NT2/D1 (cell line): ENCODE results near the gene LIMA1.
"Not testable (repeated sequence)": the region's sequence is repeated elsewhere in the genome, so short reads cannot be mapped to it uniquely, and the experiment has no call there.

Experiments used
- DNase-seq: peaks from one replicate; pipeline ENCODE4 v3.0.0-alpha.2; 2011; ENCODE audit warnings: low read depth, low spot score
- H3K27me3 ChIP-seq: 2 replicates; pipeline ENCODE4 v1.6.0; 2011; ENCODE audit warnings: mild to moderate bottlenecking; ENCODE audit not compliant: insufficient read length, insufficient read depth
- H3K36me3 ChIP-seq: 2 replicates; pipeline ENCODE4 v1.6.1; 2011; ENCODE audit warnings: mild to moderate bottlenecking, low read length, mixed read lengths; ENCODE audit not compliant: insufficient read depth, insufficient read length
- H3K4me1 ChIP-seq: 2 replicates; pipeline ENCODE4 v1.5.1; 2011; ENCODE audit not compliant: insufficient read depth, insufficient read length
- H3K4me3 ChIP-seq: 2 replicates; pipeline ENCODE4 v1.5.1; 2011; ENCODE audit warnings: low read depth; ENCODE audit not compliant: insufficient read length
- H3K9ac ChIP-seq: 2 replicates; pipeline ENCODE4 v1.6.0; 2011; ENCODE audit warnings: low read depth; ENCODE audit not compliant: insufficient read length
- H3K9me3 ChIP-seq: 2 replicates; pipeline ENCODE4 v1.5.1; 2011; ENCODE audit warnings: mild to moderate bottlenecking, low read length; ENCODE audit not compliant: insufficient read depth
- SUZ12 ChIP-seq: IDR thresholded peaks from 2 replicates; pipeline ENCODE4 v1.6.1; 2011; ENCODE audit not compliant: insufficient read length, insufficient read depth; ENCODE audit errors: extremely low read depth
- YY1 ChIP-seq: IDR thresholded peaks from 2 replicates; pipeline ENCODE4 v1.6.1; 2011; ENCODE audit not compliant: insufficient read length, insufficient read depth
- ZNF274 ChIP-seq: IDR thresholded peaks from 2 replicates; pipeline ENCODE4 v1.6.1; 2011; ENCODE audit warnings: mild to moderate bottlenecking, low read depth, low read length

Gene LIMA1

DNA sequence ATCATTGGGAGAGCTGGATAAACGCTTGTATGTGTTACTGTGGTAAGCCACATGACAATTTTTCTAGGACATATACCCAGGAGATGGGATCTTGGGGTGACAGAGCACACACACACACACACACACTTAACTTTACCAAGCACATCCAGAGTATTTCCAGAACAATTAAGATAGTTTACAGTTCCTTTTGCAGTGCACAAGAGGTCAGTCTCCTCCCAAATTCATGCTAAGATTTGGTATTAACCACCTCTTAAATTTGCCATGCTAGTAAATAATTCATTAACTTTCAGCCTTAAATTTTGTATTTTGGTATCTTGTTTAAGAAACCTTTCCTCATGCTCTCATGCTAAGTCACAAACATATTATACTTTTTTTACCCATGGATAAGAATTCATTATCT is 33.9 kb upstream of the LIMA1 start:
- Histone ChIP-seq H3K4me3 (no peak overlapping the region), H3K27me3 (no peaks in the 10 kb centered on the region), H3K9me3 (no peaks in the 10 kb centered on the region), H3K9ac (no peak overlapping the region), H3K4me1 (no peaks in the 10 kb centered on the region), H3K36me3 (no peaks in the 10 kb centered on the region)
- TF ChIP-seq YY1, result no peak
- TF ChIP-seq SUZ12, result no peak
- TF ChIP-seq ZNF274, result no peak
- no peak for DNase-seq

DNA sequence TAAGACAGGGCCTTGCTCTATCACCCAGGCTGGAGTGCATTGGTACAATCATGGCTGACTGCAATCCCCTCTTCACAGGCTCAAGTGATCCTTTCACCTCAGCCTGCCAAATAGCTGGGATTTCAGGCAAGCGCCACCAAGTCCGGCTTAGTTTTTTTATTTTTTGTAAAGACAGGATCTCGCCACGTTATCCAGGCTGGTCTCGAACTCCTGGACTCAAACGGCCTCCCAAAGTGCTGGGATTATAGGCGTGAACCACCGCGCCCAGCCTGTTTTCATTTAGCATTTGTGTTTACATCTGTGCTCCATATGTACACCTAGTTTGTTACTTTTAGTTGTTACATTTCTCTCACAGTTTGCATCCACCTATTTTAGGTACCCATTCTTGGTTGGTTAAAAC is 32.5 kb upstream of the LIMA1 start:
- no peak overlapping the region for H3K4me3 ChIP-seq
- H3K36me3 ChIP-seq, result no peaks in the 10 kb centered on the region
- no peak for DNase-seq
- H3K27me3 ChIP-seq, result no peaks in the 10 kb centered on the region
- H3K9me3 ChIP-seq, result no peaks in the 10 kb centered on the region
- no peak overlapping the region for H3K9ac ChIP-seq
- H3K4me1 ChIP-seq, result no peaks in the 10 kb centered on the region
- TF ChIP-seq SUZ12 (no peak), ZNF274 (no peak), YY1 (no peak)

DNA sequence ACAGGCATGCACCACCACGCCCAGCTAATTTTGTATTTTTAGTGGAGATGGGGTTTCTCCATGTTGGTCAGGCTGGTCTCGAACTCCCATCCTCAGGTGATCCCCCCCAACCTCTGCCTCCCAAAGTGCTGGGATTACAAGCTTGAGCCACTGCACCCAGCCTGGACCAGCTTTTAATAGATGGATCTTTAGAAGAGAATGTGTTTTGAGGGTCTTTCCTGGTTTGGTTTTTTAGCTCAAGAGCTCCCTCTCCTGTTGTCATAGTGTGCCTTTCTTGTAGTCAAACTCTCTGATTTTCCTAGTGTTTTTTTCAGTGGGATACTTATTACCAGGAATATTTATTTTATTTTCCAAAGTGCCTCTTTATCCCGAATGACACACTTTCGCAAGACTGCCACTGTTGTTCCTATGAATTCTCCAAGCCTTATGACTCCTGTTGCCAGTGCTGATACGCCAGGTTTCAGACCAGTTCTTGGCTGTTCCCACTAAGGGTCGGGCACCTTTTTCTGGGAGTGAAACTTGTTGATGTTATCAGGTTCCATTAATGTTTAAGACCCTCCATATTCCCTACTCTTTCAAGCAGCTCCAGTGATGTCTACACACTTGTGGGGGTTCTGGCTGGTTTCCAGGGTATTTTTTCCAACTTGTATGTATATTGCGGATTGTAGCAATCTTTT is 31.5 kb upstream of the LIMA1 start:
- DNase-seq, result peak; percentile 43
- Histone ChIP-seq H3K4me3 (no peak overlapping the region), H3K9me3 (no peaks in the 10 kb centered on the region), H3K27me3 (no peaks in the 10 kb centered on the region), H3K4me1 (no peaks in the 10 kb centered on the region), H3K36me3 (no peaks in the 10 kb centered on the region), H3K9ac (no peak overlapping the region)
- TF ChIP-seq SUZ12 (no peak), ZNF274 (no peak), YY1 (no peak)

DNA sequence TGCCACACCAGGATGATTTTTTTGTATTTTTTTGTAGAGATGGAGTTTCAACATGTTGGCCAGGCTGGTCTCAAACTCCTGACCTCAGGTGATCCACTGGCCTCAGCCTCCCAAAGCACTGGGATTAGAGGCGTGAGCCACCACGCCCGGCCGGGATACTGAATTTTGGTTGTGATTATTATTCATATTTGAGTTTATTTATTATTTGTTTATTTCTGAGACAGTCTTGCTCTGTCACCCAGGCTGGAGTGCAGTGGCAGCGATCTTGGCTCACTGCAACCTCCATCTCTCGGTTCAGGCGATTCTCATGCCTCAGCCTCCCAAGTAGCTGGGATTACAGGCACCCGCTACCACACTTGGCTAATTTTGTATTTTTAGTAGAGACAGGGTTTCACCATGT is 30.7 kb upstream of the LIMA1 start:
- H3K4me1 ChIP-seq, H3K36me3 ChIP-seq, H3K27me3 ChIP-seq, DNase-seq, H3K9ac ChIP-seq, H3K4me3 ChIP-seq, H3K9me3 ChIP-seq: not testable (repeated sequence)

DNA sequence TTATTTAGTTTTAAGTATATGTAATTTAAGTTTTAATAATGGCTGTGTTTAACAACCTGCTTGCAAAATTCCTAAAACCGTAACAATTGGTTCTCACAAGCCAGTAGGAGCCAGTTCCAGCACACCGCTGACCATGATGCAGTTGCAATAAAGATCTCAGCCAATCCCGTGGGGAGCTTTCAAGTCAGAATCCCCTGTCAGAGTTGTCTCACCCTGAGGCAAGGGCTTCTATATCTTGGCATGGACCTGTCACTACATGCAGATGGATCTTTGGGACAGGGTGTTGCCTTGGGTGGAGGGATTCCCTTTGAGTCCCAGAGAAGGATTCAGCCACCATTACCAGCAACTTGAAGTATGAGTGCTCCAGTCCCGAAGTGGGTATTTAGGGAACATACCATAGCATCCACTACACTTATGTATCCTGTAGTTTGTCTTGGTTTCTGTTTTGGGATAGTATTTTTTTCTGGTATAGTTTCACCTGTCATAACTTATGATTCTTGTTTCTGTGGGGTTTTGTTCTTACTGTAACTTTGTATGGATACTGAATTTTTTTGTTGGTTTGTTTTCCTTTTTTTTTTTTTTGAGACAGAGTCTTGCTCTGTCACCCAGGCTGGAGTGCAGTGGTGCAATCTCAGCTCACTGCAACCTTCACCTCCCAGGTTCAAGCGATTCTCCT is 30.1 kb upstream of the LIMA1 start:
- no peak for DNase-seq
- H3K4me1 ChIP-seq, result no peaks in the 10 kb centered on the region
- TF ChIP-seq SUZ12 (no peak), YY1 (no peak), ZNF274 (no peak)
- no peaks in the 10 kb centered on the region for H3K9me3 ChIP-seq
- no peak overlapping the region for H3K4me3 ChIP-seq
- H3K9ac ChIP-seq, result no peak overlapping the region
- H3K36me3 ChIP-seq, result no peaks in the 10 kb centered on the region
- no peaks in the 10 kb centered on the region for H3K27me3 ChIP-seq

DNA sequence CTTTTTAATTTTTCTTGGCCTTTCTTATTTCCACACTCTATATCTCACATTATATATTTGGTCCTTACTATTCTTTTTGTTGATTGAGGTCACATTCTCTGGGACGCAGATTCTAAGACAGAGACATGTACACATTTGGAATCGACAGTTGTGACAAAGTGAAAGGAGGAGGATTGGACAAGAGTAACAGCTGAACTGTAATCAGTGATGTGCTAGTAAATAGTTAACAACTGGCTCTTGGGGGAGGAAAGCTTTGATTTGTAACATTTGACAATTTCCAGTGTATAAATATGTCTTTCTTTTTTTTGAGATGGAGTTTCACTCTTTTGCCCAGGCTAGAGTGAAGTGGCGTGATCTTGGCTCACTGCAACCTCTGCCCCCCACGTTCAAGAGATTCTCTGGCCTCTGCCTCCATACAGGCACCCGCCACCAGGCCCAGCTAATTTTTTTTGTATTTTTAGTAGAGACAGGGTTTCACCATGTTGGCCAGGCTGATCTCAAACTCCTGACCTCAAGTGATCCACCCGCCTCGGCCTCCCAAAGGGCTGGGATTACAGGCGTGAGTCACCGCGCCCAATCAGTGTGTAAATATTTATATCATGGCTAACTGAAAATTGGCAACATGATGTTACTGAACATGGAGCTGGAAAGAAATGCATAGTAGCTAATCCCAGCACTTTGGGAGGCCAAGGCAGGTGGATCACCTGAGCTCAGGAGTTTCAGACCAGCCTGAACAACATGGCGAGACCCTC is 28.7 kb upstream of the LIMA1 start:
- not testable (repeated sequence) for H3K36me3 ChIP-seq, H3K27me3 ChIP-seq, H3K4me1 ChIP-seq, H3K9ac ChIP-seq, DNase-seq, H3K9me3 ChIP-seq, H3K4me3 ChIP-seq

DNA sequence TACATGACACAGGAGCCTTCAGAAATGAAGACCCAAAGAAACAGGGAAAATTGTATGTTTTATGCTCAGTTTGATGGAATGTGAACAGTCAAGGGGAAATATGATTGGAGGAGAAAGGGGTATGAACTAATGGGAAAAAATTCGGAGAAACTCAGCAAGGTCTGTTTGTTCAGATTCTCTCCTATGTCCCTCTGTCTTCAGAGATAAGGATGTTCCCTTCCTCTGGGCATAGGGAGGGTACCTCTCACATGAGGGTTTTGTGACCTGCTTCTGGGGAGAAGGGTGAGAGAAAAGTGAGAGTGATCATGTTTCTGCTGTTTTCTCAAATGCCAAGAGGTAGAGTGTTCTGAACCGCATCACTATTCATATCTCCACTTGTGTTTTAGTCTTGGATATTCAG is 26.6 kb upstream of the LIMA1 start:
- Histone ChIP-seq H3K9me3 (no peaks in the 10 kb centered on the region), H3K27me3 (no peaks in the 10 kb centered on the region), H3K36me3 (no peaks in the 10 kb centered on the region), H3K4me1 (no peaks in the 10 kb centered on the region), H3K4me3 (no peak overlapping the region), H3K9ac (no peak overlapping the region)
- TF ChIP-seq ZNF274 (no peak), SUZ12 (no peak), YY1 (no peak)
- no peak for DNase-seq
